Measurements from ENCODE around the gene DTX3L.
"Not testable (repeated sequence)": the region's sequence is repeated elsewhere in the genome, so short reads cannot be mapped to it uniquely, and the experiment has no call there.

DTX3L gene

DNA sequence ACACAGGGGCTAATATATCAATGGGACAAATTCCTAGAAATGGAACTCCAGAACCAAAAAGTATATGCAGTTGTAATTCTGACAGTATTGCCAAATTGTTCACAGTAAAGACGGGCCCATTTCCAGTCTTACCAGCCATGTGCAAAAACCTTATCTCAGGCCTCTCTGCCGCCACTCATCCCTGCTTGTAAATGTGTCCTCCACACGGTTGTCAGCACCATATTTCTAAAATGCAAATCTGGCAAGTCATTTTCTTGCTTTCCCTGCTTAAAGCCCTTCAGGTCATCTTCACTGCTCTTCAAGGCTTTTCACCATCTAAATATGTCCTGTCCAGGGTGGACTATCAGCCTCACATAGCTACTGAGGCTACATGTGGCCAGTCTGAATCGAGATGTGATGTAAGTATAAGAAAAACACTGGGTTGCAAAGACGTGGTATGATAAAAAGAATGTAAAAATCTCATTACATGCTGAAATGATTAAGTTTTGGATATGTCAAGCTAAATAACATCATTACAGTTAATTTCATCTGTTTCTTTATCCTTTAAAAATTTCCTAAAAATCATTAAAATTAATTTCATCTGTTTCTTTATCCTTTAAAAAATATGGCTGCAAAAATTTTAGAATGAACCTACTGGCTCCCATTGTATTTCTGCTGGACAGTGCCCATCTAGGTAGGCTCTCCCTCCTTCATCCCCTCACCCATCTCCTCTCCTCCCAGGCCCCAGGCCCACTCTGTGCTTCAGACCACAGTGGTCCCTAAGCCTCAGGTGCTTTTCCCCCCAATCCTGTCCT lies 1.0 kb upstream of the DTX3L start:
- no peak for DNase-seq

GRCh38 chr3:122563717-122564025 lies 467 bp upstream of the DTX3L start:
- no peak for DNase-seq

GRCh38 chr3:122568131-122568530 lies 4.0 kb downstream of the DTX3L start:
- not testable (repeated sequence) for DNase-seq

DNA sequence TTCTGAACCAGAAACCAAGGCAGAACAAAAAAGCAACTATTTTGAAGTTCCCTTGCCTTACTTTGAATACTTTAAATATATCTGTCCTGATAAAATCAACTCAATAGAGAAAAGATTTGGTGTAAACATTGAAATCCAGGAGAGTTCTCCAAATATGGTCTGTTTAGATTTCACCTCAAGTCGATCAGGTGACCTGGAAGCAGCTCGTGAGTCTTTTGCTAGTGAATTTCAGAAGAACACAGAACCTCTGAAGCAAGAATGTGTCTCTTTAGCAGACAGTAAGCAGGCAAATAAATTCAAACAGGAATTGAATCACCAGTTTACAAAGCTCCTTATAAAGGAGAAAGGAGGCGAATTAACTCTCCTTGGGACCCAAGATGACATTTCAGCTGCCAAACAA lies 4.6 kb downstream of the DTX3L start:
- DNase-seq, result no peak

DNA sequence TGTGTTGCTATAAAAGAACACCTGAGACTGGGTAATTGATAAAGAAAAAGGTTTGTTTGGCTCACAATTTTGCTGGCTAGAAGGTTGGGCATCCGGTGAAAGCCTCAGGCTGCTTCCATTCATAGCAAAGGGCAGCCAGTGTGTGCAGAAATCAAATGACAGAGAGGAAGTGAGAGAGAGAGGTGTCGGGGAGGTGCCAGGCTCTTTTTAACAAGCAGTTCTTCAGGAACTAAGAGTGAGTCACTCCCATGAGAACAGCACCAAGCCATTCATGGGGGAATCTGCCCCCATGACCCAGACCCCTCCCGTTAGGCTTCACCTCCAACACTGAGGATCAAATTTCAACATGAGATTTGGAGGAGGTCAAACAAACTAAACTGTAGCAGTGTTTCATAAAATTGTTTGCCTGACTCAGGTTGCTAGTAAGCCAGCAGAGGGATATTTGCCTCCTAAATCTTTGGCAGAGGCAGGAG lies 8.8 kb downstream of the DTX3L start:
- no peak for DNase-seq

GRCh38 chr3:122576174-122576940 lies 12.2 kb downstream of the DTX3L start:
- no peak for DNase-seq

DNA sequence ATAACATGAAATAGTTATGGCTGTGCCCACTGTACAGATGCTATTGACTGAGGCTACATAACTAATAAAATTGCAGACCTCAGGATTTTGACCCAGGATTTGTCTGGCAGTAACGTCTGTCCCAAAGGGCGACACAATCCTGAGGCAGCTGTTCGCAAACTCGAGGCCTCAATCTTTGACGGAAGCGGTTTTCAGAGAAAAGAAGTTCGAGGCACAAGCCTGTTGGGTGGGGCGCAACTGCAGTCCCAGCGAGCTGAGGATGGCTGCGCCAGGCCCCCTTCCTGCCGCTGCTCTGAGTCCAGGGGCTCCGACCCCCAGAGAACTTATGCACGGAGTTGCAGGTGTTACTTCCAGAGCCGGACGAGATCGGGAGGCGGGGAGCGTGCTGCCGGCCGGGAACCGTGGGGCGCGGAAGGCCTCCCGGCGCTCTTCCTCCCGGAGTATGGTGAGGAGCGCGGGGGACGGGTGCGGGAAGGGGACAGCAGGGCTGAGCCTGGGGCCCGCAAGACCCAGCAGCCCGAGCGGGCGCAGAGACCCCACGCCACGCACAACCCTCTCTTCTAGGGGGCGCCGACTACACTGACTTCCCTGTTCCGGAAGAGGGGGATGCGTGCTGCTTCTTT lies 13.4 kb downstream of the DTX3L start, which contains the start of gene PARP15:
TSS of gene PARP15 (plus strand) at position 242 of the 623 bp plus-strand sequence. CDS start at position 260, 18 bp downstream.
- no peak for DNase-seq

GRCh38 chr3:122578069-122578740 lies 14.1 kb downstream of the DTX3L start:
- no peak for DNase-seq

GRCh38 chr3:122580470-122580869 lies 16.3 kb downstream of the DTX3L start:
- DNase-seq, result no peak

DNA sequence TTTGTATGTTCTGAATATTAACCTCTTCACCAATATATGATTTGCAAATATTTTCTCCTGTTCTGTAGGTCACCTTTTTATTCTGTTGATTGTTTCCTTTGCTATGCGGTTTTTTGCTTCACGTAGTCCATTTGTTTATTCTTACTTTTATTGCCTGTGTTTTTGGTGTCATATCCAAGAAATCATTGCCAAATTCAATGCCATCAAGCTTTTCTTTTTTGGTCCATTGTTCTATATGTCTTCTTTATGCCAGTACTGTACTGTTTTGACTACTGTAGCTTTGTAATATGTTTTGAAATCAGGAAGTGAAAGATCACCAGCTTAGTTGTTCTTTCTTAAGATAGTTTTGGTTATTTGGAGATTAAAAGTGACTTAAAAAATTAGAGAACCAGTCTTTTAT lies 17.5 kb downstream of the DTX3L start:
- no peak for DNase-seq

GRCh38 chr3:122582390-122582789 lies 18.3 kb downstream of the DTX3L start:
- DNase-seq, result no peak

GRCh38 chr3:122586098-122586497 lies 22.0 kb downstream of the DTX3L start:
- DNase-seq, result no peak

- no peak for DNase-seq
Observed at GRCh38 chr3:122586773-122587485, 22.8 kb downstream of the DTX3L start.

- no peak for DNase-seq
Observed at GRCh38 chr3:122587572-122587971, 23.4 kb downstream of the DTX3L start.

DNA sequence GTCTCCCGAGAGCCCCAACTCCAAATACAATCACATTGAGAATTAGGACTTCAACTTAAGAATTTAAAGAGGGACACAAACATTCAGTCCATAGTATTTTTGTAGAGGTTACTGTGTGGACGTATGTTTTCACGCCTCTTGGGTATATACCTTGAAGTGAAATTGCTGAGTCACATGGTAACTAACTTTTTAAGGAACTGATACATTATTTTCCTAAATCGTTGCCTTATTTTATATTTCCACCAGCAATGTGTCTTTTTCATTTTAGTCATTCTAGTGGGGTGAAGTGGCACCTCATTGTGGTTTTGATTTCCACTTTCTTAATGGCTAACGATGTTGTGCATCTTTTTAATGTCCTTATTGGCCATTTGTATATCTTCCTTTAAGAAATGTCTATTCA lies 25.2 kb downstream of the DTX3L start:
- DNase-seq, result no peak

DNA sequence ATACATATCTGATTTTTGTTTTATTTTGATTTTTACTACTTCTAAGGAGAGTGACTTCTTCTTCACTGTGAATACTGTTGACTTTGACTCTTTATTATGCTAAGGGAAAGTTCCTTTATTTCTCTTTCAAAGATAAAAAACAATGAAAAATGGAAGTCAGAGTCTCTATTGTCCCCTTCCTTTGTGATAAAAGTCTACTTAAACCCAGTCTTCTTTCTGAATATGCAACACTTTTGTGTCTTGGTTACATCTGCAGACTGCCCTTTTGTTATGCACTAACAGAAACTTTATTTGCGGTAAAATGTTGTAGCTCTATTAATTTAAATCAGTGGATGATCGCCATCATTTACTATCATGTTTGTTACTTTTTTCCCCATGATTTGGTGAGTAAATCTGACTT lies 26.5 kb downstream of the DTX3L start:
- no peak for DNase-seq

- no peak for DNase-seq
Observed at GRCh38 chr3:122594025-122594424, 29.9 kb downstream of the DTX3L start.

GRCh38 chr3:122598151-122598550 lies 34.0 kb downstream of the DTX3L start:
- no peak for DNase-seq

- no peak for DNase-seq
Observed at GRCh38 chr3:122598556-122598955, 34.4 kb downstream of the DTX3L start.

GRCh38 chr3:122602011-122602710 lies 38.0 kb downstream of the DTX3L start:
- no peak for DNase-seq

GRCh38 chr3:122603056-122603455 lies 38.9 kb downstream of the DTX3L start:
- DNase-seq, result no peak

DNA sequence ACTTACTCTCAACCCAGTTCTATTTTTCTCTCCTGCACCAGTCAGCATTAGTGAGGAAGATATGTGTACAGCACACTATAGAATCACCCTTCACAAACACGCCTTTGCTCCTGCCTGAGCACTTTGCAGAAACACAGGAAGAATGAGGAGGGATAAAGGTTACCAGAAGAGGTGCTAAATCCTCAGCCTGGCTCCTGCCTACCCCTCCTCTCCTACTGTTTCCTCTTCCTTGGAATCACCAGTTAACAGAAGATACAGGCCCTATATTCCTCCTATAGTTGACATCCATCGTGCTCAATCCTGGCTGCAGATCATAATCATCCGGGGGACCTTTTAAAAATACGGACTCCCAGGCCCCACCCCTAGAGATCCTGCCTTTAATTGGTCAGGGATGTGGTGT lies 42.2 kb downstream of the DTX3L start:
- DNase-seq, result no peak
